Peyer's patch (tissue), 4 donors: ENCODE data around the gene ZFP2.

Experiments used
- CTCF ChIP-seq, 6 experiments: fragments of 450-650 bp in 4 of 6; fragments of 200-600 bp in 2 of 6; sonication (generic) in 1 of 6; IDR thresholded peaks; one replicate each; pipeline ENCODE4 v1.5.1; 2017 to 2019; ENCODE audit warnings: antibody characterized with exemption in 6 of 6, mild to moderate bottlenecking in 3 of 6, moderate library complexity in 1 of 6
- POLR2A ChIP-seq, 2 donors: fragments of 450-650 bp; IDR thresholded peaks; one replicate each; pipeline ENCODE4 v1.5.1; 2017; ENCODE audit warnings: antibody characterized with exemption in 2 of 2, mild to moderate bottlenecking in 2 of 2, moderate library complexity in 2 of 2

- TF ChIP-seq CTCF (IDR thresholded peaks at IDR 0.05), result no peak
- TF ChIP-seq POLR2A (IDR thresholded peaks at IDR 0.05), result no peak
Measured at GRCh38 chr5:178872302-178872701, 23.4 kb upstream of the ZFP2 start.
